ENCODE data around the gene JAKMIP2.
"Not testable (repeated sequence)": the region's sequence is repeated elsewhere in the genome, so short reads cannot be mapped to it uniquely, and the experiment has no call there.

JAKMIP2 gene

GRCh38 chr5:147731431-147732290 lies 50.9 kb downstream of the JAKMIP2 start:
- ATAC-seq = no peak
- TF ChIP-seq RARB (CRISPR knock-in tag; IDR thresholded peaks at IDR 0.05) (no peak), ZNF70 (CRISPR knock-in tag; IDR thresholded peaks at IDR 0.05) (no peak), TCF4 (CRISPR knock-in tag; IDR thresholded peaks at IDR 0.05; ENCODE audit: borderline replicate concordance) (no peak), SNAI2 (CRISPR knock-in tag; IDR thresholded peaks at IDR 0.05) (no peak), OSR1 (CRISPR knock-in tag; IDR thresholded peaks at IDR 0.05) (no peak), ZC3H10 (CRISPR knock-in tag; IDR thresholded peaks at IDR 0.05) (no peak), ZNF565 (CRISPR knock-in tag; conservative IDR thresholded peaks at IDR 0.05; ENCODE audit: low read depth) (no peak), ARNTL (CRISPR knock-in tag; IDR thresholded peaks at IDR 0.05; ENCODE audit: borderline replicate concordance, low read depth) (no peak), ZFP3 (CRISPR knock-in tag; IDR thresholded peaks at IDR 0.05) (no peak)

DNA sequence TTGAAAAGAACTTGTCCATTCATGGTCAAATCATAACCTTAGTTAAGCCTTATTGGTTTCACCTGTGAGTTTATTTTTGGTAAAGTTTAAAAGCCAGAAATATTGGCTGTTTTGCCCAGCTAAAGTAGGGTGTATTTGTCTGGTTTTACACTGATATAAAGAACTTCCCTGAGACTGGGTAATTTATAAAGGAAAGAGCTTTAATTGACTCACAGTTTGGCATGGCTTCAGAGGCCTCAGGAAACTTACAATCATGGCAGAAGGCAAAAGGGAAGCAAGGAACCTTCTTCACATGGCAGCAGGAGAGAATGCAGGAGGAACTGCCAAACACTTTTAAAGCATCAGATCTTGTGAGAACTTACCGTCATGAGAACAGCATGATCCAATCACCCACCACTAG lies 55.3 kb downstream of the JAKMIP2 start:
- no peak for TF ChIP-seq ISL1 (CRISPR knock-in tag; IDR thresholded peaks at IDR 0.05)
- no peak for TF ChIP-seq BACH2 (CRISPR knock-in tag; IDR thresholded peaks at IDR 0.05; ENCODE audit: borderline replicate concordance)
- TF ChIP-seq, protein P1, sequence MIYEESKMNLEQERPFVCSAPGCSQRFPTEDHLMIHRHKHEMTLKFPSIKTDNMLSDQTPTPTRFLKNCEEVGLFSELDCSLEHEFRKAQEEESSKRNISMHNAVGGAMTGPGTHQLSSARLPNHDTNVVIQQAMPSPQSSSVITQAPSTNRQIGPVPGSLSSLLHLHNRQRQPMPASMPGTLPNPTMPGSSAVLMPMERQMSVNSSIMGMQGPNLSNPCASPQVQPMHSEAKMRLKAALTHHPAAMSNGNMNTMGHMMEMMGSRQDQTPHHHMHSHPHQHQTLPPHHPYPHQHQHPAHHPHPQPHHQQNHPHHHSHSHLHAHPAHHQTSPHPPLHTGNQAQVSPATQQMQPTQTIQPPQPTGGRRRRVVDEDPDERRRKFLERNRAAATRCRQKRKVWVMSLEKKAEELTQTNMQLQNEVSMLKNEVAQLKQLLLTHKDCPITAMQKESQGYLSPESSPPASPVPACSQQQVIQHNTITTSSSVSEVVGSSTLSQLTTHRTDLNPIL (CRISPR knock-in tag; IDR thresholded peaks at IDR 0.05; ENCODE audit: low read depth) = no peak
- no peak for TF ChIP-seq PPARA (CRISPR knock-in tag; IDR thresholded peaks at IDR 0.05; ENCODE audit: borderline replicate concordance)
- no peak for TF ChIP-seq TSHZ2 (CRISPR knock-in tag; IDR thresholded peaks at IDR 0.05)
- no peak for TF ChIP-seq ESRRG (CRISPR knock-in tag; IDR thresholded peaks at IDR 0.05)
- no peak for ATAC-seq

- not testable (repeated sequence) for ATAC-seq
These were observed 61.2 kb downstream of the JAKMIP2 start for GRCh38 chr5:147721191-147721960.

- no peak for ATAC-seq
- TF ChIP-seq, protein P2, sequence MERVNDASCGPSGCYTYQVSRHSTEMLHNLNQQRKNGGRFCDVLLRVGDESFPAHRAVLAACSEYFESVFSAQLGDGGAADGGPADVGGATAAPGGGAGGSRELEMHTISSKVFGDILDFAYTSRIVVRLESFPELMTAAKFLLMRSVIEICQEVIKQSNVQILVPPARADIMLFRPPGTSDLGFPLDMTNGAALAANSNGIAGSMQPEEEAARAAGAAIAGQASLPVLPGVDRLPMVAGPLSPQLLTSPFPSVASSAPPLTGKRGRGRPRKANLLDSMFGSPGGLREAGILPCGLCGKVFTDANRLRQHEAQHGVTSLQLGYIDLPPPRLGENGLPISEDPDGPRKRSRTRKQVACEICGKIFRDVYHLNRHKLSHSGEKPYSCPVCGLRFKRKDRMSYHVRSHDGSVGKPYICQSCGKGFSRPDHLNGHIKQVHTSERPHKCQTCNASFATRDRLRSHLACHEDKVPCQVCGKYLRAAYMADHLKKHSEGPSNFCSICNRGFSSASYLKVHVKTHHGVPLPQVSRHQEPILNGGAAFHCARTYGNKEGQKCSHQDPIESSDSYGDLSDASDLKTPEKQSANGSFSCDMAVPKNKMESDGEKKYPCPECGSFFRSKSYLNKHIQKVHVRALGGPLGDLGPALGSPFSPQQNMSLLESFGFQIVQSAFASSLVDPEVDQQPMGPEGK (CRISPR knock-in tag; IDR thresholded peaks at IDR 0.05; ENCODE audit: borderline replicate concordance) = no peak
- TF ChIP-seq ZFP3 (CRISPR knock-in tag; IDR thresholded peaks at IDR 0.05) (no peak), ZNF70 (CRISPR knock-in tag; IDR thresholded peaks at IDR 0.05) (no peak)
These were observed 68.8 kb downstream of the JAKMIP2 start for GRCh38 chr5:147713550-147714295.

DNA sequence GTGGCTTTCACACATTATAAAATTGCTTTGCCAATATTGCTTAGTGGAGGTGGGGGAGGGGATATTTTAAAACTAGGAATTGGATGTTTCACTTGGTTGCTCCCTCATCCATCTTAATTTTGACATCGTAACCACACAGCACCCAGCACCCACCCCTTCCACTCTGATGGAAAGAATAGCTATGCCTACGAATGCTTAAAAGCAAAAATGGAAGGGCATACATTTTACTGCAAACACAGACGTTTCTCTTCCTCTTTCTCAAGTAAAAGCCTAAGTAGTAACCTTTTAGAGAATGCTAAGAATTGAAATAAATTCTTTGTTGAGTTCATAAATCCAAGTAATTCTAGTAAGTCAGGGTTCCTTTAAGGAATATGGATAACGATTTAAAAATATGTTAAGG lies 69.9 kb downstream of the JAKMIP2 start:
- ATAC-seq = no peak
- TF ChIP-seq TSHZ2 (CRISPR knock-in tag; IDR thresholded peaks at IDR 0.05) (no peak), ARNTL (CRISPR knock-in tag; IDR thresholded peaks at IDR 0.05; ENCODE audit: borderline replicate concordance, low read depth) (no peak), ZNF565 (CRISPR knock-in tag; conservative IDR thresholded peaks at IDR 0.05; ENCODE audit: low read depth) (no peak)

Data from SK-N-SH treated with all-trans-retinoic acid at 6 μM for 48 hours (cell line).